Measurements from ENCODE around the gene STRBP. TPM values are rescaled to one million over a fixed set of nuclear protein-coding genes. Genes with fewer than 3 reads are reported as not detected.
A peak's percentile ranks its signal among the peaks of the same experiment; 100 is the strongest.
"Not testable (repeated sequence)": the region's sequence is repeated elsewhere in the genome, so short reads cannot be mapped to it uniquely, and the experiment has no call there.

STRBP gene
- total RNA-seq, 3 donors from 2014 or later: 39.8 to 45.0 (median 44.2) TPM

GRCh38 chr9:123282362-123283047, 14.1 kb upstream of the STRBP start:
- no peak for DNase-seq
- H3K4me1 ChIP-seq (ENCODE audit: low read depth): no peaks in the 10 kb centered on the region
- peak; percentile 55 for ATAC-seq
- H3K4me3 ChIP-seq: no peak overlapping the region
- H3K36me3 ChIP-seq (ENCODE audit: low read depth): no peaks in the 10 kb centered on the region
- no peak for TF ChIP-seq CTCF (IDR thresholded peaks at IDR 0.05)
- no peaks in the 10 kb centered on the region for H3K9me3 ChIP-seq
- intact Hi-C loops (cut with DNase I, micrococcal nuclease): no loop called here

DNA sequence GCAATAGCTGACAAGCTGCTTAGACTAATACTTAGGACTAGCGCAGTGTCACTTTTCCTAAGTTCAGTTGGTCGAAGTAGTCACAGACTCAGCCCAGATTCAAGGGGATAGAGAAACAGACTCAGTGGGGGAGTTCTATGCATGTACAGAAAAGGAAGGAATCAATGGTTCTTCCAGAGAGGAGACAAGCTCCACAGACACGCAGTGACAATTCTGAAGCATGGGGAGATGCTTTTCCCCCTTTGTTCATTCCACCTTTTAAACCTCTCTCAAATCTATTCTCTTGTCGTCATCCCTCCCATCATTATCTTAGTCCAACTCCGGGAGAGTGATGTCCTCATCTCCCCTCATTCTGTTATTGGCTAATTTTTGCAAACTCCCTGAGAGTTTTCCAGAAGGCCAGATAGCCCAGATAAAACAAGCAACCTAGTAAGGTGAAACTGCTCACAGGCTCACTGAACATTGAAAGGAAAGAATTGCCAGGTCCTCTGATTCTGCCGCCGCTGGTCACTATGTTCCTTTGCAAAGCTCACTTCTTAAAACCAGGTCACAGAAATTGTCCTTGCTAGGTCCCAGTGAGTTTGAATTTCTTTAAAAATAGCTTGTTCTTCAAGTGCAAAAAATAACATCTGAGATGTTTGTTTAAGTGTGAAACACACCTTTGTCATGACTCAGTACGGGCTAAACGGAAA, 13.4 kb upstream of the STRBP start:
- H3K4me3 ChIP-seq: no peak overlapping the region
- H3K9me3 ChIP-seq: no peaks in the 10 kb centered on the region
- no peaks in the 10 kb centered on the region for H3K4me1 ChIP-seq (ENCODE audit: low read depth)
- intact Hi-C loops (cut with DNase I, micrococcal nuclease): no loop called here
- DNase-seq: no peak
- H3K36me3 ChIP-seq (ENCODE audit: low read depth): no peaks in the 10 kb centered on the region
- no peak for TF ChIP-seq CTCF (IDR thresholded peaks at IDR 0.05)
- ATAC-seq: no peak

DNA sequence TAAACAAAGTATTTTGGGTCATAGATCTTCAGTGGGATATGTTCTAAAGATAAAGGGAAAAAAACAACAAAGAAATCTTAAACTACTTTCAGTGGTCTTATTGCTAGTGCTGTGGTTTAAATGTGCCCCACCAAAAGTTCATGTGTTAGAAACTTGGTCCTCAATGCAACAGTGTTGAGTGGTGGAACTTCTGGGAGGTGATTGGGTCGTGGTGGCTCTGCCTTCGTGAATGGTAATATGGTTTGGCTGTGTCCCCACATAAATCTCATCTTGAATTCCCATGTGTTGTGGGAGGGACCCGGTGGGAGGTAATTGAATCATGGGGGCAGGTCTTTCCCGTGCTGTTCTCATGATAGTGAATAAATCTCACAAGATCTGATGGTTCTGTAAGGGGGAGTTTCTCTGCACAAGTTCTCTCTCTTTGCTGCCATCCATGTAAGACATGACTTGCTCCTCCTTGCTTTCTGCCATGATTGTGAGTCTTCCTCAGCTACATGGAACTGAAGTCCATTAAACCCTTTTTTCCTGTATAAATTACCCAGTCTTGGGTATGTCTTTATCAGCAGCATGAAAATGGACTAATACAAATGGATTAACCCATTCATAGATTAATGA, 10.6 kb upstream of the STRBP start:
- DNase-seq; intact Hi-C loops (cut with DNase I, micrococcal nuclease); H3K4me1 ChIP-seq (ENCODE audit: low read depth); H3K4me3 ChIP-seq; ATAC-seq; H3K36me3 ChIP-seq (ENCODE audit: low read depth); H3K9me3 ChIP-seq: not testable (repeated sequence)

DNA sequence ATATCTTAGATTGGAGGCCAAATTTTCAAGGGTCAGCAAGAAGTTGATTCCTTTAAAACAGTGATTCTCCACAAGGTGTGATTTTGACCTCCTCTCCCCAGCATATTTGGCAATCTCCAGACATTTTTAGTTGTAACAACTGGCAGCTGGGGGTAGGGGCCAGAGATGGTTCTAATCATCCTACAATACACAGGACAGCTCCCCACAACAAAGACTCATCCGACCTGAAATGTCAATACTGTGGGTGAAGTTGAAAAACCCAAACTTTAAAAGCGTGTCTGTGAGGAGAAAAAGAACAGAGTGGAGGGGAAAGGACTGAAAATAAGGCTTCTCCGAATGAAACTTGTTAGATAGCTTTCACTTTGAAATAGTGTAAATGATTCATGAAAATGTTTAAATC, 10.0 kb upstream of the STRBP start:
- intact Hi-C loops (cut with DNase I, micrococcal nuclease): no loop called here
- ATAC-seq: no peak
- Histone ChIP-seq H3K4me1 (ENCODE audit: low read depth) (no peaks in the 10 kb centered on the region), H3K36me3 (ENCODE audit: low read depth) (no peaks in the 10 kb centered on the region), H3K4me3 (no peak overlapping the region), H3K9me3 (no peaks in the 10 kb centered on the region)
- no peak for DNase-seq
- no peak for TF ChIP-seq CTCF (IDR thresholded peaks at IDR 0.05)

DNA sequence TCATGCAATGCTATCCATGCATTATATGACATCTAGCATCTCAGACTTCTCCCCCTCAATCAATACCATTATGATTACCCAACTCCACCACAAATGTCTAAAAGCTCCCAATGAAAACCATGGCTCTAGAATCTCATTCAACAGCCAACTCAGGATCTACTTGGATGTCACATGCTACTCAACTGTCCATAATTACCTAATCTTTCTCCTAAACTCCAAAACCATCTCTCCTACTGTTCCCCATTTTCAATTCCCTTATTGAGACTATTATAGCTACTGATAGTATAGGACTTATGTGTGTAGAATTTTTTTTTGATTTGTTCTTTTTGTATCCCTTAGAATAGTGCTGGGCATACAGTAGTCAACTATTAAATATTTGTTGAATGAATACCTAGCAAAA, 8.2 kb upstream of the STRBP start:
- H3K4me3 ChIP-seq: no peak overlapping the region
- intact Hi-C loops (cut with DNase I, micrococcal nuclease): no loop called here
- no peaks in the 10 kb centered on the region for H3K36me3 ChIP-seq (ENCODE audit: low read depth)
- DNase-seq (no peak), ATAC-seq (no peak)
- no peak for TF ChIP-seq CTCF (IDR thresholded peaks at IDR 0.05)
- no peaks in the 10 kb centered on the region for H3K4me1 ChIP-seq (ENCODE audit: low read depth)
- H3K9me3 ChIP-seq: no peaks in the 10 kb centered on the region

- H3K4me1 ChIP-seq (ENCODE audit: low read depth); H3K9me3 ChIP-seq; H3K36me3 ChIP-seq (ENCODE audit: low read depth); H3K4me3 ChIP-seq; ATAC-seq; DNase-seq; intact Hi-C loops (cut with DNase I, micrococcal nuclease): not testable (repeated sequence)
These were observed 2.7 kb upstream of the STRBP start for GRCh38 chr9:123271133-123271532.
